Esophagus squamous epithelium (tissue), 4 donors: ENCODE measurements around the gene INPP4B.

ENCODE experiments used
- POLR2A ChIP-seq, 4 donors: fragments of 450-650 bp; IDR thresholded peaks; one replicate each; pipeline ENCODE4 v1.6.1; 2017; ENCODE audit warnings: antibody characterized with exemption in 4 of 4, mild to moderate bottlenecking in 4 of 4, moderate library complexity in 3 of 4
- TF ChIP-seq, protein P1 (sequence below), 6 experiments: fragments of 450-650 bp in 4 of 6; fragments of 200-600 bp in 2 of 6; sonication (generic) in 2 of 6; IDR thresholded peaks; one replicate each; pipeline ENCODE4 v1.5.1; 2016 to 2019; ENCODE audit warnings: antibody characterized with exemption in 6 of 6, mild to moderate bottlenecking in 4 of 6, moderate library complexity in 4 of 6

DNA sequence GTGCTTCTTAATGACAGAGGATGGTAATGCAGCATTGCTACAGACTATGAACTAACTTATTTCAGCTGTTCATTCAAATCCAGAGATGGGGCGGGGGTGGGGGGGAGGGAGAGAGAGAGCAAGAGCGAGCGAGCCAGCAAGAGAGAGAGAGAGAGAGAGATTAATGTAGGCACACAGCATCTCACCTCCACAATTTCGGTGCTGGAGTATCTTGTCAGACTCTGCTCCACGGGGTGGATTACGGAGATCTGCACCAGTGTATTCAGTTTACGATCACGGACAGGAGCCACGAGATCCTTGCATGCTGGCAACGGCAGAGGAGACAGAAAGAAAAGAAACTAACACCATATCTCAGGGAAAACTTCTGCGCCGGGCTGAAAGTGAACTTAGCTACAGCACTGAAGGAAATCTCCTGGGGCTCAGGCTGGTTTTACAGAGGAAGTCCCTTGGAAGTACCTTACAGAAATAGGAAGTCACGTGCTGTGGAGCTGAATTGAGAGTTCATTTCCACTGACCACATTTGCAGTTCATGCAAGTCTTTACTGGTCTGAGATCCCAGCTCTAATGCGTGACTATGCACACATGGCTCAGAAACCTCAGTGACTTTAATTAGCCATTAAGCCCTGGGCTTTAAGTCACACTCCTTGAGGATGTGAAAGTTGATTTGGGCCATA, 440.9 kb downstream of the INPP4B start:
- TF ChIP-seq, protein P1, sequence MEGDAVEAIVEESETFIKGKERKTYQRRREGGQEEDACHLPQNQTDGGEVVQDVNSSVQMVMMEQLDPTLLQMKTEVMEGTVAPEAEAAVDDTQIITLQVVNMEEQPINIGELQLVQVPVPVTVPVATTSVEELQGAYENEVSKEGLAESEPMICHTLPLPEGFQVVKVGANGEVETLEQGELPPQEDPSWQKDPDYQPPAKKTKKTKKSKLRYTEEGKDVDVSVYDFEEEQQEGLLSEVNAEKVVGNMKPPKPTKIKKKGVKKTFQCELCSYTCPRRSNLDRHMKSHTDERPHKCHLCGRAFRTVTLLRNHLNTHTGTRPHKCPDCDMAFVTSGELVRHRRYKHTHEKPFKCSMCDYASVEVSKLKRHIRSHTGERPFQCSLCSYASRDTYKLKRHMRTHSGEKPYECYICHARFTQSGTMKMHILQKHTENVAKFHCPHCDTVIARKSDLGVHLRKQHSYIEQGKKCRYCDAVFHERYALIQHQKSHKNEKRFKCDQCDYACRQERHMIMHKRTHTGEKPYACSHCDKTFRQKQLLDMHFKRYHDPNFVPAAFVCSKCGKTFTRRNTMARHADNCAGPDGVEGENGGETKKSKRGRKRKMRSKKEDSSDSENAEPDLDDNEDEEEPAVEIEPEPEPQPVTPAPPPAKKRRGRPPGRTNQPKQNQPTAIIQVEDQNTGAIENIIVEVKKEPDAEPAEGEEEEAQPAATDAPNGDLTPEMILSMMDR (IDR thresholded peaks at IDR 0.05) = no peak
- no peak for TF ChIP-seq POLR2A (IDR thresholded peaks at IDR 0.05)
